Upper lobe of left lung (tissue), 6 donors: ENCODE data around the gene CHST1. TPM values are rescaled to one million over a fixed set of nuclear protein-coding genes. Genes with fewer than 3 reads are reported as not detected.
A peak's percentile ranks its signal among the peaks of the same experiment; 100 is the strongest.

Source experiments
- ATAC-seq, 2 donors: fragments of 200-7000 bp; cut with Tn5 transposase; one replicate each; pipeline ENCODE4 v1.9.1; 2022; ENCODE audit warnings: mild to moderate bottlenecking in 2 of 2, moderate library complexity in 2 of 2; ENCODE audit not compliant: low FRiP score in 2 of 2
- DNase-seq, 2 donors: peaks; one replicate each; pipeline ENCODE4 v3.0.0-alpha.2; 2019 to 2020
- H3K27ac ChIP-seq, 4 donors: fragments of 200-600 bp; sonication (generic); one replicate each; pipeline ENCODE4 v1.5.1; 2016 to 2019
- H3K27me3 ChIP-seq, 4 donors: fragments of 200-600 bp; sonication (generic); one replicate each; pipeline ENCODE4 v1.5.1; 2017 to 2019
- H3K36me3 ChIP-seq, 4 donors: fragments of 200-600 bp; sonication (generic); one replicate each; pipeline ENCODE4 v1.5.1; 2016 to 2019
- H3K4me1 ChIP-seq, 4 donors: fragments of 200-600 bp; sonication (generic); one replicate each; pipeline ENCODE4 v1.5.1; 2018 to 2019
- H3K4me3 ChIP-seq, 4 donors: fragments of 200-600 bp; sonication (generic); one replicate each; pipeline ENCODE4 v1.5.1; 2017 to 2019; ENCODE audit warnings: mild to moderate bottlenecking in 2 of 4, moderate library complexity in 1 of 4
- H3K9me3 ChIP-seq, 4 donors: fragments of 200-600 bp; sonication (generic); one replicate each; pipeline ENCODE4 v1.5.1; 2018 to 2019
- CTCF ChIP-seq, 6 experiments: fragments of 450-650 bp in 4 of 6; fragments of 200-600 bp in 2 of 6; sonication (generic) in 2 of 6; IDR thresholded peaks; one replicate each; pipeline ENCODE4 v1.5.1; 2016 to 2019; ENCODE audit warnings: antibody characterized with exemption in 6 of 6
- EP300 ChIP-seq, 4 donors: sonication (generic); formaldehyde crosslinking; IDR thresholded peaks; one replicate each; pipeline ENCODE4 v1.5.1; 2017; ENCODE audit warnings: antibody characterized with exemption in 4 of 4, control low read depth in 2 of 4
- POLR2A ChIP-seq, 4 donors: fragments of 450-650 bp; IDR thresholded peaks; one replicate each; pipeline ENCODE4 v1.5.1; 2016 to 2017; ENCODE audit warnings: antibody characterized with exemption in 4 of 4, mild to moderate bottlenecking in 2 of 4
- POLR2AphosphoS5 ChIP-seq, 2 donors: sonication (generic); formaldehyde crosslinking; IDR thresholded peaks; one replicate each; pipeline ENCODE4 v1.5.1; 2017; ENCODE audit warnings: antibody characterized with exemption in 2 of 2
- WGBS, 2 donors: methylation state at CpG; one replicate each; pipeline ENCODE4 v1.1.5; 2017 to 2018; 5-methylcytosine and 5-hydroxymethylcytosine counted together
- total RNA-seq, 6 donors: library from RNA; depleted of rRNA in 4 of 6; stranded (reverse); fragments of >200 nt in 4 of 6; gene quantifications; one replicate each; pipeline versions ENCODE4 v1.1.0 to v1.2.1, GENCODE V29; 2016 to 2021
- donor health status: DM: no; HTN: no; CAD: no; lungs with moderate emphysema.
- donor health status: DM: no; HTN: yes; CAD: no; lungs with severe emphysema.

CHST1 gene
- total RNA-seq, 6 donors from 2014 or later: 1.6 to 7.4 (median 2.6) TPM

GRCh38 chr11:45662096-45662664 lies 3.2 kb downstream of the CHST1 start:
- H3K4me1 ChIP-seq: peaks cover 26 to 50% (median 45%) of the 10 kb centered on the region in 4 donors
- no peak overlapping the region for H3K4me3 ChIP-seq
- 49 to 64% methylated on average over 5 of the region's 5 CpGs for WGBS, 2 donors
- H3K27ac ChIP-seq: no peak overlapping the region
- H3K27me3 ChIP-seq: peaks cover 0 to 30% (median 19%) of the 10 kb centered on the region in 4 donors
- ATAC-seq (no peak), DNase-seq (no peak)
- H3K9me3 ChIP-seq: no peaks in the 10 kb centered on the region
- H3K36me3 ChIP-seq: no peaks in the 10 kb centered on the region
- no peak for TF ChIP-seq POLR2AphosphoS5 (IDR thresholded peaks at IDR 0.05)
- no peak for TF ChIP-seq POLR2A (IDR thresholded peaks at IDR 0.05)
- TF ChIP-seq CTCF (IDR thresholded peaks at IDR 0.05): no peak
- no peak for TF ChIP-seq EP300 (IDR thresholded peaks at IDR 0.05)

GRCh38 chr11:45661439-45662055 lies 3.9 kb downstream of the CHST1 start:
- Histone ChIP-seq H3K9me3 (no peaks in the 10 kb centered on the region), H3K36me3 (no peaks in the 10 kb centered on the region), H3K4me3 (no peak overlapping the region), H3K4me1 (peaks cover 26 to 50% (median 45%) of the 10 kb centered on the region in 4 donors), H3K27ac (no peak overlapping the region), H3K27me3 (peaks cover 0 to 30% (median 18%) of the 10 kb centered on the region in 4 donors)
- 44 to 48% methylated on average over 7 of the region's 7 CpGs for WGBS, 2 donors
- no peak for TF ChIP-seq CTCF (IDR thresholded peaks at IDR 0.05)
- no peak for TF ChIP-seq EP300 (IDR thresholded peaks at IDR 0.05)
- no peak for TF ChIP-seq POLR2AphosphoS5 (IDR thresholded peaks at IDR 0.05)
- no peak for TF ChIP-seq POLR2A (IDR thresholded peaks at IDR 0.05)
- DNase-seq (no peak), ATAC-seq (no peak)

GRCh38 chr11:45660729-45661438 lies 4.5 kb downstream of the CHST1 start:
- peaks cover 0 to 30% (median 17%) of the 10 kb centered on the region in 4 donors for H3K27me3 ChIP-seq
- no peak overlapping the region for H3K27ac ChIP-seq
- no peaks in the 10 kb centered on the region for H3K9me3 ChIP-seq
- H3K4me1 ChIP-seq: peaks cover 26 to 50% (median 44%) of the 10 kb centered on the region in 4 donors
- DNase-seq (no peak), ATAC-seq (no peak)
- TF ChIP-seq POLR2AphosphoS5 (IDR thresholded peaks at IDR 0.05): no peak
- TF ChIP-seq EP300 (IDR thresholded peaks at IDR 0.05): no peak
- TF ChIP-seq POLR2A (IDR thresholded peaks at IDR 0.05): no peak
- no peak for TF ChIP-seq CTCF (IDR thresholded peaks at IDR 0.05)
- WGBS, 2 donors: 23 to 25% methylated on average over 12 of the region's 12 CpGs
- no peak overlapping the region for H3K4me3 ChIP-seq
- no peaks in the 10 kb centered on the region for H3K36me3 ChIP-seq

GRCh38 chr11:45659818-45660160 lies 5.6 kb downstream of the CHST1 start:
- Histone ChIP-seq H3K27me3 (peaks cover 0 to 27% (median 12%) of the 10 kb centered on the region in 4 donors), H3K4me3 (no peak overlapping the region), H3K27ac (peak overlapping the region in 2 of 4 donors; percentile 75 to 86), H3K36me3 (no peaks in the 10 kb centered on the region), H3K9me3 (no peaks in the 10 kb centered on the region), H3K4me1 (peaks cover 29 to 55% (median 37%) of the 10 kb centered on the region in 4 donors)
- TF ChIP-seq CTCF (IDR thresholded peaks at IDR 0.05): no peak
- no peak for TF ChIP-seq POLR2A (IDR thresholded peaks at IDR 0.05)
- TF ChIP-seq POLR2AphosphoS5 (IDR thresholded peaks at IDR 0.05): no peak
- TF ChIP-seq EP300 (IDR thresholded peaks at IDR 0.05): no peak
- DNase-seq (no peak), ATAC-seq (no peak)
- 85 to 96% methylated on average over 3 to 4 of the region's 4 CpGs for WGBS, 2 donors
